NOMO-1 treated with DMSO at 0.1 percent for 48 hours (cell line): ENCODE results near the gene RBBP8NL.

Source experiments
- DNase-seq: peaks from one replicate; lab custom pipeline; 2025; ENCODE audit not compliant: unreplicated experiment; lab: John Stamatoyannopoulos, UW

The RBBP8NL gene

GRCh38 chr20:62408640-62409039 is 18.7 kb downstream of the RBBP8NL start:
- no peak for DNase-seq

GRCh38 chr20:62408055-62408454 is 19.3 kb downstream of the RBBP8NL start:
- DNase-seq = no peak

GRCh38 chr20:62407221-62407992 is 19.9 kb downstream of the RBBP8NL start, which contains the start of gene CABLES2:
Gene CABLES2 (minus strand): TSS chr20:62407285. CDS start chr20:62407276, 9 bp downstream.
- peak; percentile 89 for DNase-seq

- no peak for DNase-seq
Measured at GRCh38 chr20:62406635-62407176, 20.6 kb downstream of the RBBP8NL start.

- no peak for DNase-seq
Measured at GRCh38 chr20:62405981-62406513, 21.3 kb downstream of the RBBP8NL start.

- DNase-seq = peak; percentile 47
Measured at GRCh38 chr20:62405108-62405980, 22.0 kb downstream of the RBBP8NL start.

- no peak for DNase-seq
Measured at GRCh38 chr20:62404761-62405107, 22.6 kb downstream of the RBBP8NL start.

GRCh38 chr20:62404112-62404665 is 23.1 kb downstream of the RBBP8NL start:
- no peak for DNase-seq

GRCh38 chr20:62403331-62403730 is 24.0 kb downstream of the RBBP8NL start:
- DNase-seq = no peak

- DNase-seq = no peak
Measured at GRCh38 chr20:62402456-62403150, 24.7 kb downstream of the RBBP8NL start.

- DNase-seq = no peak
Measured at GRCh38 chr20:62401331-62401779, 26.0 kb downstream of the RBBP8NL start.

GRCh38 chr20:62400541-62400940 is 26.8 kb downstream of the RBBP8NL start:
- DNase-seq = no peak

- no peak for DNase-seq
Measured at GRCh38 chr20:62400021-62400420, 27.3 kb downstream of the RBBP8NL start.

GRCh38 chr20:62398120-62398821 is 29.1 kb downstream of the RBBP8NL start:
- DNase-seq = no peak

GRCh38 chr20:62396367-62397239 is 30.7 kb downstream of the RBBP8NL start:
- DNase-seq = no peak

- no peak for DNase-seq
Measured at GRCh38 chr20:62395311-62396242, 31.8 kb downstream of the RBBP8NL start.

- no peak for DNase-seq
Measured at GRCh38 chr20:62394248-62395245, 32.8 kb downstream of the RBBP8NL start.
